Stimulated activated CD4-positive, alpha-beta T cell treated with anti-CD3 and anti-CD28 coated beads, Interleukin-12 subunit alpha, Interleukin-12 subunit beta, amount 100 ng/mL, for 24 hours (primary cell): ENCODE data around the gene GPLD1.
A peak's percentile ranks its signal among the peaks of the same experiment; 100 is the strongest.
"Not testable (repeated sequence)": the region's sequence is repeated elsewhere in the genome, so short reads cannot be mapped to it uniquely, and the experiment has no call there.

Experiments used
- DNase-seq, 2 experiments: peaks; one replicate each; pipeline ENCODE4 v3.0.0-alpha.2; 2020; ENCODE audit warnings: low read depth in 2 of 2

GPLD1 gene, protein sequence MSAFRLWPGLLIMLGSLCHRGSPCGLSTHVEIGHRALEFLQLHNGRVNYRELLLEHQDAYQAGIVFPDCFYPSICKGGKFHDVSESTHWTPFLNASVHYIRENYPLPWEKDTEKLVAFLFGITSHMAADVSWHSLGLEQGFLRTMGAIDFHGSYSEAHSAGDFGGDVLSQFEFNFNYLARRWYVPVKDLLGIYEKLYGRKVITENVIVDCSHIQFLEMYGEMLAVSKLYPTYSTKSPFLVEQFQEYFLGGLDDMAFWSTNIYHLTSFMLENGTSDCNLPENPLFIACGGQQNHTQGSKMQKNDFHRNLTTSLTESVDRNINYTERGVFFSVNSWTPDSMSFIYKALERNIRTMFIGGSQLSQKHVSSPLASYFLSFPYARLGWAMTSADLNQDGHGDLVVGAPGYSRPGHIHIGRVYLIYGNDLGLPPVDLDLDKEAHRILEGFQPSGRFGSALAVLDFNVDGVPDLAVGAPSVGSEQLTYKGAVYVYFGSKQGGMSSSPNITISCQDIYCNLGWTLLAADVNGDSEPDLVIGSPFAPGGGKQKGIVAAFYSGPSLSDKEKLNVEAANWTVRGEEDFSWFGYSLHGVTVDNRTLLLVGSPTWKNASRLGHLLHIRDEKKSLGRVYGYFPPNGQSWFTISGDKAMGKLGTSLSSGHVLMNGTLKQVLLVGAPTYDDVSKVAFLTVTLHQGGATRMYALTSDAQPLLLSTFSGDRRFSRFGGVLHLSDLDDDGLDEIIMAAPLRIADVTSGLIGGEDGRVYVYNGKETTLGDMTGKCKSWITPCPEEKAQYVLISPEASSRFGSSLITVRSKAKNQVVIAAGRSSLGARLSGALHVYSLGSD

DNA sequence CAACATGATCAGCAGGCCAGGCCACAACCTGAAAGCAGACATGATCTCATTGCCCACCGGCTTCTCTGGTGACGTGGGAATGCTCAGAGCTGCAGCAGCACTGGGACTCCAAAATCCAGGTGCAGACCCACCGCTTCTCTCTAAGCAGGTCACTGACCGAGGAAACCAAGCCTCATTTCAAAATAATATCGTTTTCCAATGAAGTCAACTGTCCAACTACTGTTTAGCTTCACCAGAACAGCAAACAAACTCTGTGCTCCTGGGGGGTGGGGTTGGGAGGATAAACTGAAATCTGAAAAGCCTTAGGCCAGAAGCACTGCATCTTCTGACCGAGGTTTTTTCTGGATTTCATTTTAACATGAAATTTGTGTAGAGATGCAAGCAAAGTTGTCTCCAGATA lies at the start of gene GPLD1:
GPLD1 (minus strand) TSS at position 109 of the 400 bp plus-strand sequence; CDS start at position 42, 67 bp downstream.
- no peak for DNase-seq

DNA sequence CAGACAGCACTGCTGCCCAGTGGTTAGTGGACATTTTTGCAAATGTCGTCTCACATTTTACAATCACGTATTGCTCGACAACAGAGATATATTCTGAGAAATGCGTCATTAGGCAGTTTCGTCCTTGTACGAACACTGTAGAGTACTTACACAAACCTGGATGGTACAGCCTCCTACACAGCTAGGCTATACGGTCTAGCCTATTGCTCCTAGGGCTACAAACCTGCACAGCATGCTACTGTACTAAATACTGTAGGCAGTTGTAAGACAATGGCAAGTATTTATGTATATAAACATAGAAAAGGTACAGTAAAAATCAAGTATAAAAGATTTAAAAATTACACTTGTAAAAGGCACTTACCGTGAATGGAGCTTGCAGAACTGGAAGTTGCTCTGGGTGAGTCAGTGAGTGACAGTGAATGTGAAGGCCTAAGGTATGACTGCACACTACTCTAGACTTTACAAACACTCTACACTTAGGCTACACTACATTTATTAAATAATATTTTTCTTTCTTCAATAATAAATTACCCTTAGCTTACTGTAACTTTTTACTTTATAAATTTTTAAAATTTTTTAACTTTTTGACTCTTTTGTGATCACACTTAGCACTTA lies 48.5 kb upstream of the GPLD1 start:
- DNase-seq: no peak

DNA sequence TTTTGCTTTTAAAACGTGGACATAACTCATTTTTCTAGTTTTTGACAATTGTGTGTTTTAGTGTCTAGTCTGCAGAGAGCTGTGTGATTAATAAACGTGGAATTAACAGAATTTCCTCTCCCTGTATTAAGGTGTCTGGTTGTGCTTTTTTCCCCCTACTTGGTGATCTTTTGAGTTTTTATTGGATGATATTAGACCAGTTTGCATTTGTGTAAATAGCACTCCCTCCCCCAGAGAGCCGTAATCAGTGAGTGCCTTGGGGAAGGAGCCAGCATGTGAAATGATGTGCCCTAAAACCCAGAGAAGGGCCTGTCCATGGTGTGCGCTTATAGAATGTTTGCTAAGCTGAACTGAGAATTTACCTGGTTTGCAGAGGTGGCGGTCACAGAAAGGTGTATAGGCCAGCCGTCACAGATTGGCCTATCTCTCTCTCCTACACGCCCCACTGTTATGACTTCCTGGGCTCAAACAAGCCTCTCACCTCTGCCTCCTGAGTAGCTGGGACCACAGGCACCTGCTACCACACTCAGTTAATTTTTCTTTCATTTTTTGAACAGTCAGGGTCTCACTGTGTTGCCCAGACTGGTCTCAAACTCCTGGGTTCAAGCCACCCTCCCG lies 47.8 kb upstream of the GPLD1 start:
- no peak for DNase-seq

DNA sequence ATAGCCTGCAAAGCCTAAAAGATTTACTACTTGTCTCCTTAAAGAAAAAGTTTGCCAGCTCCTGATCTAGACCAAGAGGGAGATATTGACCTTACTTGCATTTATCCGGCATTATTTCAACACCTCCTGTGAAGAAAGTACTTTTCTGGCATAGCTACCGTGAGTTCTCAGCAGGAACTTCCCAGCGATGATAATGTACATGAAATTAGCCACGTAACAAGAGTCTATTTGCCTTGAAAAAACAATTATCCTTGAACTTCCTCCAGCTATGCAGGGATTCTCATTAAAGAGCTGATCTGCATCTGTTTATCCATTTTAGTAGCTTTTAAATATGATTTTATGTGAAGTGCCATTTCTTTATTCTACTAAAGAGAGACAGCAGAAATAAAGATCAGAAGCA lies 47.1 kb upstream of the GPLD1 start:
- DNase-seq: no peak

DNA sequence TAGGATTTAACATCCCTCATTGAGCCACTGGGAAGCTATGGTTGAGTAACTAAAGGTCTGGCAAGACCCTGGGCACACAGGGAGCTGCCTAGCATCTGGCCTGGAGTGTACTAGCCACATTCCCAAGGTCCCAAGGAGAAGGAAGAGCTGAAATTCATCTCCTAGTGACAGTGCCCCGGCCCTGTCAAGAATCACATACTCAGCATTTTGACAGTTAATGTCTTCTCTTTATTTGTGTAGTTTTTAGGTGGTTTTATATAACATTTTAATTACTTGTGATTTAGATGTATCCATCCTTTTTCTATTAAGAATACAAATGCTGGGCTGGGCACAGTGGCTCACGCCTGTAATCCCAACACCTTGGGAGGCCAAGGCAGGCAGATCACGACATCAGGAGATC lies 45.8 kb upstream of the GPLD1 start:
- no peak for DNase-seq

DNA sequence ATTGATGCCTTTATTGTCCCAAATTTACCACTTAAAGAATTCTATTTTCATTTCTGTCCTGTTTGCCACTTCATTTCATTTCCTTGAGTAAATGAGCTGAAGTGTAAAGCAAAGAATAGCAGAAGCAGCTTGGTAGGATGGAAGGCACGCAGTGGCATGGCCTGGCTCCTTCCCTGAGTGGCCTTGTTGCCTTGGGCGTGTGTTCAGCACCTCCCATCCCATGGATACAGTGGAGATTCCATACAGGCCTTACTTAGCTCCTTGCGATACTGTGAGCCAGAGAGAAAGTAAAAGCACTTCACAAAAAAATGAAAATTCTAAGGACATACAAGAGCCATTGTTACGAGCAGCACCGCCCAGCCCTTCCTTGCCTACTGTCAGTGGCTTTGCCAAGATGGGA lies 45.0 kb upstream of the GPLD1 start:
- DNase-seq: no peak

DNA sequence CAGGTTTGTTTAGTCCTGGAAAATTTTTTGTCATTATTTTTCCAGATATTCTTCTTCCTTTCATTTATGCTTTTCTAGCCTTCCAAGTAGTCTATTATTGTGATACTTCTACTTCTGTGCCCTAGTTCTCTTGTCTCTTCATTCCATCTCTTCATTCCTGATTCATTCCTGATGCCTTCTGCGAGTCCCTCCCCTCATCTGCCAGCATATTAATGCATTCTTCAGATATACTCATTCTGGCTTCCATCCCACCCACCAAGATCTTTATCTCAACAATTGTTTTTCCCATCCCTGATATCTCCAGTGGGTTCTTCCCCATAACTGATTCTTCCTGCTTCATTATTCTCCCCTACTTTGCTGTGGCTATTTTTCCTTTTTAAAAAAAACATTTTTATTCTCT lies 40.6 kb upstream of the GPLD1 start:
- no peak for DNase-seq

DNA sequence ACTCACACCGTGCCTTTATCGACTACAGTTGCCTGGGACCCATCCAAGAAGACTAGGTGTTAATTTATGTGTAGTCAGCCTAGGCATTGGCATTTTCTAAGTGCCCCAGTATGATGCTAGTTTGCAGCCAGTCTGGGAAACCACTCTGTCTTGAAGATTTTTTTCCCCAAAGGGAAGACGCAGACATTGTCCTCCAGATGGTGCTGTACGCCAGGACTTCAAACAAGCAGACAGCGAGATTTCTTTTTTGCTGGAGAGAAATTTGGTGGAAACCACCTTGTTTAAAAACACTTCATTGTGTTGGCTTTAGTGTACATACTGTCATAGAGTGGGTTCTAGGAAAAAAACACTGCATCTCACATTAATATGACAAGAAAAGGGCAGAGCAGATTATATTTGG lies 35.4 kb upstream of the GPLD1 start:
- no peak for DNase-seq

DNA sequence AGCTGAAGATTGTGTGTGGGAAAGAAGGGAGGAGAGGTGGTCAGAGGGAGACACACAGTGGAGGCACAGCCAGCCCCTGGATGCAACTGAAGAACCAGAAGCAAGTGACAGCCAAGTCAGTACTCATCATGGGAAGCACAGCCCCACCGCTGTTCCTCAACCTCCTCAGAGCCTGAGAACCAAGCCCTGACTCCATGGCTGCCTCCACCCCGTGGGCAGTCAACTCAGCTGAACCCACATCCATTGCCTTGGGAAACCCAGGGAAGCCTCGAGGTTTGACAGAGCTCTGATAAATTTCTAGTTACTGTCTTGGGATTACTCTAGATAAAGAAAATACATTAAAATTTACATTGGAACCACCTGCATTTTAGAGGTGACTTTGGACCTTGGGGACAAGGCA lies 35.0 kb upstream of the GPLD1 start:
- DNase-seq: no peak

DNA sequence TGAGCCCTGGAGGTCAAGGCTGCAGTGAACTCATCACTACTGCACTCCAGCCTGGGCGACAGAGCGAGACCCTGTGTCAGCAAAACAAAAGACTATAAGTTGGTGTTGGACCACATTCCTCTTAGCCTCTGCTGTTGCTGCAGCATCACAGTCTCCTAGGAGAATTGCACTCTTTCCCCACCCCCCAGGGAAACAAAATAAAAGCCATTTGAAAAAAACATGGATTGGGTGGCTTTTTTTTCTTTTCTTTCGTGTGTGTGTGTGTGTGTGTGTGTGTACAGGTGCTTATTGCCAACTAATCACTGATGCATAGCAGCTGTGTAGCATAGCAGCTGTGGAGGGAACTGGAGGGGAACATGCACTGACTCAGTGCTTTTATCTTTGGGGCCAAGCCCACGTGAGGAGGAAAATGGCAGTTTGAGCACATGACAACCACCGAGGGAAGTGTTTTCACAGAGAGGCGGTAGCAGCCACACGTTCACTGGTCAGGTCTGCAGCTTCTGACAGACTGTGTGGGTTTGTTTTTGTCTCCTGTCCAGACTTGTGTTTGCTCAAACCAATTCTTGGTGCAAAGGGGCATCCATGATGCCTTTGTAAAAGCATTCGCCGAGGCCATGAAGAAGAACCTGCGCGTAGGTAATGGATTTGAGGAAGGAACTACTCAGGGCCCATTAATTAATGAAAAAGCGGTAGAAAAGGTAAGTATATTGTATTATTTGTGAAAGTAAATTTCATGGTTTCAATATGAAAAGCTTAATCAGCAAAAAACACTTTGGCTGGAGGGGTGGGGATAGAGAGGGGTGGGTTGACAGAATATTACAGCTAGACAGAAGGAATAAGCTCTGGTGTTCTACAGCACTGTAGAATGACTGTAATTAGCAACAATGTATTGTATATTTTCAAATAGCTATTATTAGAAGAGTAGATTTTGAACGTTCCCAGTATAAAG lies 33.1 kb upstream of the GPLD1 start:
- no peak for DNase-seq

DNA sequence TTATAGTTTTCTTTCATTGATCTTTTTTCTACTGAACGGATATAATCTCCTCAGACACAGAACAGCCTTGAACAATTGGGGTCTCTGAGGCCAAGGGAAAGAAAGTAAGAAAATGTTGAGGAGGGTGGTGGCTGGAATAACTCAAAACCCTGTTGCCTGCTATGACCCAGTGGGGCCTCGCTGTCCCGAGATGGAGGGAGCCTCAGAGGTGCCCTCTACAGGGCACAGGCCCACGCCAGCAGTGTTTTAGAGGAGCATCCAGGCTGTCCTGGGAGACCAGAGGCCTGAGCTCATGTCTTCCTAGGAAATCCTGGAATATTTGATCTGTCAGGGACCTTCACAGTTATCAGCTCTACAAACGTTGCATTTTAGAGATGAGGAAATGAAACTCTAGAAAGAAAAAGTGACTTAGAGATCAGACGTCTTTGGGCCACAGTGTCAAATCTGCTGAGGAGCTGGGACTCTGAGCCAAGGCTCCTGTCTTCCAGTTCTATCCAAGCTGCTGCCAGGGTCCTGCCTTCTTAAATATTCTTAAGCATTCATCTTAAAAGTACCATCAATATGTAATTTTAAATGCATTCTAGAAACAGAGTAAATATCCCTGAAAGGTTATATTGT lies 31.7 kb upstream of the GPLD1 start:
- peak; percentile 3 to 17 for DNase-seq

DNA sequence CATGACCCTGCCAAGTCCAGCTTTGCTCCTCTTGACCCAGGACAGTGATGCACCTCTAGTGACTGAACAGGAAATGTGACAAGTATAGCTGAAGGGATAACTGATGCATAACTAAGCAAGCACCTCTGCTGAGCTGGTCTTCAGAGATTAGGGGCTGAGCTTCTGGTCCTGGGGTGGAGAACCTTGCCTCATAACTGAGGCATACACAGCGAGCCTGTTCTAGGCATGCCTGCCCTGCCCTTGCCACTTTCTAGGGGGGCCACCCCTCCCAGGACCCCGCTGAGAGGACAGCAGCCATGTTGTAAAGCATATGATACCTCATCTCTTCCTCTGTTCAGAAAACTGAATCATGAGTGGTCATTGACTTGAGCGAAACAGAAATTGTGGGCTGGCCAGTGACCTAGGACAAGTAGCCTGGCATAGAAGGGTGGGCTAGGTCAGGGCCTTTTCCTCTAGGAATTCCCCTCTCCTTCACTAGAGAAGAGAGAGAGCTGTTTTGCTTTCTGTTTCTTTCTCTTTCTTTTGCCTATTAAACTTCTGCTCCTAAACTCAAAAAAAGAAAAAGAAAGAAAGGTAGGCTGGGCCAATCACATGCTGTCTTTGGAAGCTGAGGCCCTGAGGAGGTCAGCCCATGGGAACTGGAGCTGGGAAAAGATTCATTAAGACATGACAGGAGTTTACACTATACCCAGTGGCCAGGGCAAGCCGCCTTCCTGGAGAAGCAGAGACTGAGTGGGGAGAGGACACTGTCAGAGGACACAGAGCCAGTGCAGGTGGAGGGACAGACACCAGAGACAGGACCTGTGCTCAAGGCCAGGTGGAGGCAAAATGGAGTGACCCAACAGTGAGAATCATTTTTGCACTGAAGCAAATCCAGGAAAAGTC lies 28.5 kb upstream of the GPLD1 start:
- DNase-seq: no peak

DNA sequence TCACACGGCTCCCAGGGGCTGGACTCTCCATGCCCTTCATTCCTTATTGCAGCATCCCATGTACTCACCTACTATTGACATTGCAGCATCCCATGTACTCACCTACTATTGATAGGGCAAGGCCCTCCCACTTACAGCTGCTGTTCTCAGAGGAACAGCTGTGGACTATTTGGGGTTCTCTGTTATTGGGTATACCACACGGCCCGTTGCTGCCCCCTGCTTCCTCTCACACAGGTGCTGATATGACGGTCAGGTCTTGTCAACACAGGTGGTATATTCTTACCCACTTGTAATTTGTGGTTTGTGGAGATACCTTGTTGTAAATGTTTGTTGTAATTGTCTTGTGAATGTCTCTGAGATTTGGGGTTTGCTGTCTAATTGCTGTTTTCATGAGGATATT lies 24.2 kb upstream of the GPLD1 start:
- DNase-seq: no peak

DNA sequence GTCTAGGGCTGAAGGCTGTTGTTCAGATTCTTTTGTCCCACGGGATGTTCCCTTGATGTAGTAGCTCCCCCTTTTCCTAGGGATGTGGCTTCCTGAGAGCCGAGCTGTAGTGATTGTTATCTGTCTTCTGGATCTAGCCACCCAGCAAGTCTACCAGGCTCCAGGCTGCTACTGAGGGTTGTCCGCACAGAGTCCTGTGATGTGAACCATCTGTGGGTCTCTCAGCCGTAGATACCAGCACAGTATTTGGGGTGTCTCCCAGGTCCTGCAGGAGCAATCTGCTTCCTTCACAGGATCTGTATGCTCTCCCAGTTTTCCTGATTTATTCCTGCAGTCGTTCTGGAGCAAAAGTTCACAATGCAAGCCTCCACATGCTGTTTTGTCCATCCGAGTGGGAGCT lies 22.6 kb upstream of the GPLD1 start:
- not testable (repeated sequence) for DNase-seq

DNA sequence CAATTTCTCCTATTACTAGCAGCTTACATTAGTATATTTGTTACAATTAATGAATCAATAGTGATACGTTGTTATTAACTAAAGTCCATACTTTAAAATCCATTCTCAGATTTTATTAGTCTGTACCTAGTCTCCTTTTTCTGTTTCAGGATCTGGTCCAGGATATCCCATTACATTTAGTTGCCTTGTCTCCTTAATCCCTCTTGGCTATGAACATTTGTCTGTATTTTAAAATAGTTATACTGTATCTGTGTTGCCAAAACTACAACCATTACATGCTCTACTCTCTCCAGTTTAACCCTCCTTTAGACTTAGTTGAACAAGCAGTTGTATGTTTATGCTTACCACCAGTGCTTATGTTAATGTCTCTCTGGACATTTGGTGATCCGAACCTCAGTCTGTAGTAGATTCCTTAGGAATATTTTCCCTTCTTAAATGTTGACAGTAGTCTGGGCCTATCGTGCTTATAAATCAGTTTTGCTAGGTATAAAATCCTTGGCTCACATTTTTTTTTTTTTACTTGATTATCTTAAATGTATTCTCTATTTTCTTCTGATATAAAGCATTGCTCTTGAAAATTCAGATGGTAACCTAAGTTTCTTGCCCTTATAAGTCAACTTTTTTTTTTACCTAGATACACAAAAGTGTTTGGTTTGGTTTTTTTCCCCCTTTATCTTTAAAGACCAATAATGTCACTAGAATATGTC lies 17.6 kb upstream of the GPLD1 start:
- no peak for DNase-seq

DNA sequence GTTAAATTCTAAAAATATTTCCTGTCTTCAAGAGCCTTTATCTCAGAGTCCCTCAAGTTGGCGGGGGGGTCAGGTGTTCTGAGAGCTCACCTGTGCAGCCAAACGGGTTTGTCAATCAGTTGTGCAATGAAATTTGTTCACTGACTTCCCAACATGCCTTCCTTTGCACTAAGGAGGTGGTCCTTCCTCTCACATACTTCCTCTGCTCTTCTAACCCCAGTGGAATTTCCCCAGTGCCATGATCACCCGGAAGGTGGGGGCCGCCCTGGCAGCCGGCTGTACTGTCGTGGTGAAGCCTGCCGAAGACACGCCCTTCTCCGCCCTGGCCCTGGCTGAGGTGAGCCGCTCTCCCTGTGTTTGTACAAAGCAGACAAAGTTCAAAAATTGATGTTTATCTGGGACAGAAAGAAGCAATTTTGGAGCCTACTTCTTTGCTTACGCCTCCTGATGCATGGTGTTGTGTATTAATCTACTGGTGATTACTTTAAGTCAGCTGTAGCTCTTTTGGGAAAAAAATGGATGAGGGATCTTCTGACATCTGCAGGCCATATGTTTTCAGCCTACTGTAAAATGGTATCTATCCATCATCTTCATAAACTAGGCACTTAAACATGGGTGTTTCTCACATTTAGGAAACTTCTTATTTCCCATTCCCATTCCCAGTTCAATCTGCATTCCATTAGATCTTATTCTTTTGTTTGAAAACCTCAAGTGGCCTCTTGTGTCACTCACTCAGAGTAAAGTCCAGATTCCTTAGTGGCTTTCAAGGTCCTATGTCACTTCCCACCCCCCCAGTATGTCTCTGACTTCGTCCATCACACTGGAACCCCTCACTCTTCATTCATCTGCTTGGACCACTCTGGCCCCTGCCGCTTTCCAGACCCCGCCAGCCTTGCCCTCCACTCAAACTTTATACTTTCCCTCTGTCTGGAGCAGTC lies 15.5 kb upstream of the GPLD1 start:
- DNase-seq: no peak

DNA sequence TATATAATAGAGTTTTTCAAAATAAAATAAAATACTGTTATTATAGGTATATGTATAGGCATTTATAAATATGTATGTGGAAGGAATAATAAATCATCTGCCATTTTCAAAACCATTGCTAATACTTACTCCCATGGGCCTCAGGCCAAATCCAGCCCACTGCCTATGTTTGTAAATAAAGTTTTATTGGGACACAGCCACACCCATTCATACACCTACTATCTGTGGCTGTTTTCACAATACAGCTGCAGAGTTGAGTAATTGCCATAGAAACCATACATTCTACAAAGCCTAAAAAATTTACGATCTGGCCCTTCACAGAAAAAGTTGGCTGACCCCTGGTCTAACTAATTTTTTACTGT lies 14.9 kb upstream of the GPLD1 start:
- DNase-seq: no peak

DNA sequence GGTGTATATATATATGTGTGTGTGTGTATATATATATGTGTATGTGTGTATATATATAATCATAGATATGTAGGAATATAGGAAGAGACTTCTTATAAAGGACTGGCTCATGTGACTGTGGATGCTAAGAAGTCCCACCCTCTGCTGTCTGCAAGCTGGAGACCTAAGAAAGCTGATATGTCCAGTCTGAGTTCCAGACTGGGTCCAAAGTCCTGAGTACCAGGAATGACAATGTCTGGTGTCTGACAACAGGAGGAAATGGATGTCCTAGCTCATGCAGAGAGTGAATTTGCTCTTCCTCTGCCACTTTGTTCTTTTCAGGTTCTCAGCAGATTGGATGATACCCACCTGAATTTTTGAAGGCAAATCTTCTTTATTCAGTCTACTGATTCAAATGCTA lies 12.5 kb upstream of the GPLD1 start:
- DNase-seq: no peak
